Nucleus accumbens (tissue), 56 donors: ENCODE measurements around the gene SLC27A5.
"Not testable (repeated sequence)": the region's sequence is repeated elsewhere in the genome, so short reads cannot be mapped to it uniquely, and the experiment has no call there.

Experiments used
- DNase-seq, 56 donors: peaks; one replicate each; lab custom pipeline; 2025; lab: John Stamatoyannopoulos, UW

Gene SLC27A5

DNA sequence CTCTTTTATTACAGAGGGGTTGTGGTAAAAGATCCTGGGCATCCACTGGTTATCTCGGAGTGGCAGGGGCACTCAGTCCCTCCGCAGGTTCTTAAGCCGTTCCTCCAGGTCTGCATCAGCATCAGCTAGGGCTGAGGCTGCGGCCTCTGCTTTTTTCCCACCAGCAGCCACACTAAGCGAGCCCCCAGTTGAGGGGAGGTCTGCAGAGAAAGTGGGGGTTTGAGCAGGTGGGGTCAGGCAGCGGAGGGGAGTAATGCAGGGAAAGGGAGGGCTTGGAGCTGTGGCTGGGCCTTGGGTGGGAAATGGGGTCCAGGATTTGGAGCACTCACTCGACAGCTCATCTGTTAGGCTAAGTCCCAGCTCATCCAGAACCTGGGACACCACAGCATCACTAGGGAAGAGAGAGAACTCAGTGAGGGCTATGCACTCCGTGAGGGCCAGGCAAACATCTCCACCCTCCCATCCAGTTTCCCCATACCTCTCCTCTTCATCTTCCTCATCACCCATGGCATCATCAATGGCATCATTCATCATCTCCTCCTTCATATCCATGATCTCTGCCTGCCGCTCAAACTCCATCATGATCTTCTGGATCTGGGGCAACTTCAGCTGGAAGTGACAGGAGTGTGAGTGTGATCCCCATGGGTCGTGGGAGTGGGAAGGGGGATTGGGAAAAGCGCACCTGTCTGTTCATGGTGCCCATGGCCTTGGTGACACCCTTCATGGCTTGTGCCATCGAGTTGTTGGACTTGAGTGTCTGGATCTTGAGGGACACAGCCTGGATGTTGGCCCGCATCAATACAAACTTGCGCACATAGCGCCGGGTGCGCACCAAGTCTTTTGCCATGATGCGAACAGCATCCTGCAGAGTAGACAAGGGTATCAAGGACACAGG, 40.0 kb upstream of the SLC27A5 start:
- DNase-seq, result no peak

DNA sequence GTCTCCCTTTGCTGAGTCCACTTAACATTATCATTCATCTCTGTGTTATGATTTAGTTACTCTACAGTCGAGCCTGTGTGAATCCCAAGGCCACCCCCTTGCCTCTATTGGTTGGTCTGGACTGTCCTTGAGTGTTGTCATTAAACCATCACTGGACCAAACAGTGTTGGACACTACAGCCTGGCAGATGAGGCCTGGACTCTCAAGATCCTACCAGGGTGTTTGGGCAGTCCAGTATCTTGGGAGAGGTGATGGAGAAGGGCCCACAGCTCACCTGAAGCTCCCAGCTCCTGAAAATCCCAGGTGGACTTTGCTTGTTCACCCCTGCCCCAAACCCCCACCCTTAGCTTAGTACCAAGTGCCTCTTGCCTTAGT, 39.3 kb upstream of the SLC27A5 start:
- DNase-seq, result no peak

GRCh38 chr19:58550362-58551122, 38.8 kb upstream of the SLC27A5 start:
- DNase-seq, result no peak

- DNase-seq, result no peak
Measured at GRCh38 chr19:58549664-58550361, 38.0 kb upstream of the SLC27A5 start.

GRCh38 chr19:58548859-58549663, 37.3 kb upstream of the SLC27A5 start:
- DNase-seq, result no peak

DNA sequence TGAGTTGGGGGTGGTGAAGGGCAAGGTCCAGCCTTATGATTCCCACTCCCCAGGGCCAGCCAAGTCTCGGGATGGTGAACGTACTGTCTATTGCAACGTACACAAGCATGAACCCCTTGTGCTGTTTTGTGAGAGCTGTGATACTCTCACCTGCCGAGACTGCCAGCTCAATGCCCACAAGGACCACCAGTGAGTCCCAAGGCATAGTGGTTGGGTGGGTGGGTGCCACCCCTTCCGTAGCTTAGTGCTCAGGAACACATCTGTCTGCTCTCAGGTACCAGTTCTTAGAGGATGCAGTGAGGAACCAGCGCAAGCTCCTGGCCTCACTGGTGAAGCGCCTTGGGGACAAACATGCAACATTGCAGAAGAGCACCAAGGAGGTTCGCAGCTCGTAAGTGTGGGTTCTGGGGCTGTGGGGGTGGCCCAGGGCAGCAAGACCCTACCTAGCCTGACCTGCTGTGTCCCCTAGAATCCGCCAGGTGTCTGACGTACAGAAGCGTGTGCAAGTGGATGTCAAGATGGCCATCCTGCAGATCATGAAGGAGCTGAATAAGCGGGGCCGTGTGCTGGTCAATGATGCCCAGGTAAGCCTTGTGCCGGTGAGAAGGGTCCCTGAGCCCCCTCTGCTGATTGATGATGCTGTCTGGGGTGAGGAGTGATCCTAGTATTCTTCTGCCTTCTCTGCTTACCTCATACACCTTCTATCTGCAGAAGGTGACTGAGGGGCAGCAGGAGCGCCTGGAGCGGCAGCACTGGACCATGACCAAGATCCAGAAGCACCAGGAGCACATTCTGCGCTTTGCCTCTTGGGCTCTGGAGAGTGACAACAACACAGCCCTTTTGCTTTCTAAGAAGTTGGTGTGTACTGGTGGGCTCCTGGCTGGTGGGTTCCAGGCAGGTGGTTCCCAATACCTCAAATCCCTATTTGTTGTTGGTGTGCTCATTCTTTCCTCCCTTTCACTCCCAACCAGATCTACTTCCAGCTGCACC, 35.8 kb upstream of the SLC27A5 start:
- no peak for DNase-seq

GRCh38 chr19:58546019-58546530, 34.3 kb upstream of the SLC27A5 start:
- no peak for DNase-seq

- no peak for DNase-seq
Measured at GRCh38 chr19:58545286-58546018, 33.7 kb upstream of the SLC27A5 start.

DNA sequence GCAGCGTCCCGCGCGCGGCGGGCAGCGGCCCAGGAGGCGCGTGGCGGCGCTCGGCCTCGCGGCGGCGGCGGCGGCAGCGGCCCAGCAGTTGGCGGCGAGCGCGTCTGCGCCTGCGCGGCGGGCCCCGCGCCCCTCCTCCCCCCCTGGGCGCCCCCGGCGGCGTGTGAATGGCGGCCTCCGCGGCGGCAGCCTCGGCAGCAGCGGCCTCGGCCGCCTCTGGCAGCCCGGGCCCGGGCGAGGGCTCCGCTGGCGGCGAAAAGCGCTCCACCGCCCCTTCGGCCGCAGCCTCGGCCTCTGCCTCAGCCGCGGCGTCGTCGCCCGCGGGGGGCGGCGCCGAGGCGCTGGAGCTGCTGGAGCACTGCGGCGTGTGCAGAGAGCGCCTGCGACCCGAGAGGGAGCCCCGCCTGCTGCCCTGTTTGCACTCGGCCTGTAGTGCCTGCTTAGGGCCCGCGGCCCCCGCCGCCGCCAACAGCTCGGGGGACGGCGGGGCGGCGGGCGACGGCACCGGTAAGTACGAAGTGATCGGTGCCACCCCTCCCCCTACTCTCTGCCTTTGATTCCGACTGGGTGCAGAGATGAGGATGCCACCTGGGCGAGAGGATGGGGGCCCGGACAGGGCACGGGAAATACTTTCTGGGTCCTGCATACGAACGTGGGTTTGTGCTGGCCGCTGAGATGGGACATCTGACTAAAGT, 32.9 kb upstream of the SLC27A5 start:
- no peak for DNase-seq

DNA sequence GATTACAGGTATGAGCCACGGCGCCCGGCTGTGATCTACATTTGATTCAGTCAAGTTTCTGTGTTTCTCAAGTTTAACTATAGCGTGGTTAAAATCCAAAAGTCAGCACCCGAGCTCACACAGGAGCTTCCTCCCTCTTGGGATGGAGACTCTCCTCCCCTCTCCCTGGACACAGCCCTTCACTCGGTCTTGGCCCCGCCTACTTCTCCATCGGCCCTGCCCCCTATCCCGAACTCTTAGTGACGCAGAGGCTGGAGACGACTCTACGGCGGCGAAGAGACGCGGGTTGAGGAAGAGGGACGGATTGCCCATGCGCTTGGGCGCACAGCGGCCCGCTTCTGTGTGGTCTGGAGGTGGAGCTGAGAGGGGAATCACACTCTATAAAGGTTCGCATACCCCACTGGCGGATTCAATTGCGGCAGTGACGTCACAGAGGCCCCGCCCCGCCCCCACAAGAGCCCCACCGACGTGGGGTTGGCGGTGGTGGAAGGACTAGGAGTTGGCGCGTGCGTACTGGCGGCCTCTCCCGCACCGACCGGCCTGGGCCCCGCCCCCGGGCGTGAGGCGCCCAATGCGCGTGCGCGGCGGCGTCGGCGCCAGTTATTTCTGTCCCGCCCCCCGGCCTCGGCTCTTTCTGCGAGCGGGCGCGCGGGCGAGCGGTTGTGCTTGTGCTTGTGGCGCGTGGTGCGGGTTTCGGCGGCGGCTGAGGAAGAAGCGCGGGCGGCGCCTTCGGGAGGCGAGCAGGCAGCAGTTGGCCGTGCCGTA, 32.2 kb upstream of the SLC27A5 start, which contains the start of gene TRIM28:
Gene TRIM28 (plus strand): TSS at position 239 of the 765 bp plus-strand sequence. CDS start 694 bp downstream, outside the sequence.
- no peak for DNase-seq

- DNase-seq, result not testable (repeated sequence)
Measured at GRCh38 chr19:58542641-58543372, 31.0 kb upstream of the SLC27A5 start.

GRCh38 chr19:58539169-58539559, 27.4 kb upstream of the SLC27A5 start:
- DNase-seq, result not testable (repeated sequence)

- no peak for DNase-seq
Measured at GRCh38 chr19:58538257-58539168, 26.7 kb upstream of the SLC27A5 start.

DNA sequence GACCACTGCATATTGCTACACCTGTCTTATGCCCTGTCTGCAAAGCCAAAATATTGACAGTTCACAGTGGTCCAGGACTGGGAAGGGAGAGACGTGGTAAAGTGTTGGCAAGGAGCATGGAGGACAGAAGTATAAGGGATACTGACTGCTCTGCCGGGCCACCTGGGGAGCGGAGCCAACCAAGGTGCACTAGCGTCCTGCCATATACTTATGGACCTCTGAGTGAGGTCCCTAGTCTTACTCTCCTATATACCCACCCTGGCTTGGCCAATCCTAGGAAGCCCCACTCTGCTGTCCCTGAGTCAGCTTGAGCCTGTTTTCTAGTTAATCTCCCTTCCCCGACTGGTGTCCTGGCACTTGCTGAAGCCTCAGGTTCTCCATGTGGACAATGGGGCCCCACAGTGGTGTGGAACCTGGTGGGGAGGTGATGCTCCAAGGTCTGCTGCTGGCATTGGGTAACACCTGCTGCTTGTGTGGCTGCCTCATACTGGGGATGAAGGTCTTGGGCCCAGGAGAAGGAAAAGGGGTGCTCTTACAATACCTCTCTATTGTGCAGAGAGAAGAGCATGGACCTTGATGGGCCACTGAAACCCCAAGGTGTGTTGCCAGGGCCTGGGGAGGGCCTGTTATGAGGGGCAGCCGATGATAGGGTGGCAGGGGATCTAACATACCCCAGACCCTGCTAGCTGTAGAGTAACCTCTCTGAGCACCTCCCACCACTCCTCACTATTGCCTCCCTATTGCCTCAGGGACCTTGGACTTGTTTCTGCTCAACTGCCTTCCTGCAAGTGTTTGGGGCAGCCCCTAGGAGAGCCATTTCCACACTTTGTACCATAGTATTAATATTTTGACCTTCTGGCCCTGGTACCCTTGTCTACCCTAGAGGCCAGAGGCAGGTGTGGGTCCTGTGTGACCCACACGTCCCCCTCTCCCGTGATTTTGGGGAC, 25.3 kb upstream of the SLC27A5 start:
- DNase-seq, result no peak
